Measurements from ENCODE around the gene SCMH1. TPM values are rescaled to one million over a fixed set of nuclear protein-coding genes. Genes with fewer than 3 reads are reported as not detected.

The SCMH1 gene
- total and polyA plus RNA-seq, 2 donors: 14.8 to 17.8 TPM

- Histone ChIP-seq H3K36me3 (ENCODE audit: control insufficient read depth in 2 of 2, insufficient read depth in 2 of 2, low read length in 1 of 2) (peaks cover 36 to 67% of the 10 kb centered on the region in 2 donors), H3K9me3 (ENCODE audit: control insufficient read depth in 2 of 2, insufficient read depth in 1 of 2, low read length in 1 of 2) (no peaks in the 10 kb centered on the region), H3K4me3 (ENCODE audit: low read length in 2 of 2) (no peak overlapping the region), H3K27ac (ENCODE audit: low read depth in 1 of 2, low read length in 1 of 2) (no peak overlapping the region), H3K27me3 (ENCODE audit: control insufficient read depth in 2 of 2, insufficient read depth in 1 of 2, low read length in 1 of 2) (no peaks in the 10 kb centered on the region), H3K4me1 (ENCODE audit: control insufficient read depth in 2 of 2, insufficient read depth in 2 of 2, low read length in 2 of 2) (peaks cover 0 to 3% of the 10 kb centered on the region in 2 donors)
- no peak for DNase-seq (ENCODE audit: low read depth in 6 of 9, low spot score in 9 of 9)
- 91% methylated on average over 5 of the region's 5 CpGs for WGBS
Observed at GRCh38 chr1:41045740-41046139, 196.4 kb downstream of the SCMH1 start.

GRCh38 chr1:41044187-41044586, 197.9 kb downstream of the SCMH1 start:
- no peak overlapping the region for H3K27ac ChIP-seq (ENCODE audit: low read depth in 1 of 2, low read length in 1 of 2)
- H3K9me3 ChIP-seq (ENCODE audit: control insufficient read depth in 2 of 2, insufficient read depth in 1 of 2, low read length in 1 of 2): no peaks in the 10 kb centered on the region
- WGBS: 94% methylated on average over 2 of the region's 2 CpGs
- DNase-seq (ENCODE audit: low read depth in 6 of 9, low spot score in 9 of 9): no peak
- no peaks in the 10 kb centered on the region for H3K27me3 ChIP-seq (ENCODE audit: control insufficient read depth in 2 of 2, insufficient read depth in 1 of 2, low read length in 1 of 2)
- H3K36me3 ChIP-seq (ENCODE audit: control insufficient read depth in 2 of 2, insufficient read depth in 2 of 2, low read length in 1 of 2): peaks cover 40 to 74% of the 10 kb centered on the region in 2 donors
- H3K4me1 ChIP-seq (ENCODE audit: control insufficient read depth in 2 of 2, insufficient read depth in 2 of 2, low read length in 2 of 2): peaks cover 0 to 3% of the 10 kb centered on the region in 2 donors
- H3K4me3 ChIP-seq (ENCODE audit: low read length in 2 of 2): no peak overlapping the region

DNA sequence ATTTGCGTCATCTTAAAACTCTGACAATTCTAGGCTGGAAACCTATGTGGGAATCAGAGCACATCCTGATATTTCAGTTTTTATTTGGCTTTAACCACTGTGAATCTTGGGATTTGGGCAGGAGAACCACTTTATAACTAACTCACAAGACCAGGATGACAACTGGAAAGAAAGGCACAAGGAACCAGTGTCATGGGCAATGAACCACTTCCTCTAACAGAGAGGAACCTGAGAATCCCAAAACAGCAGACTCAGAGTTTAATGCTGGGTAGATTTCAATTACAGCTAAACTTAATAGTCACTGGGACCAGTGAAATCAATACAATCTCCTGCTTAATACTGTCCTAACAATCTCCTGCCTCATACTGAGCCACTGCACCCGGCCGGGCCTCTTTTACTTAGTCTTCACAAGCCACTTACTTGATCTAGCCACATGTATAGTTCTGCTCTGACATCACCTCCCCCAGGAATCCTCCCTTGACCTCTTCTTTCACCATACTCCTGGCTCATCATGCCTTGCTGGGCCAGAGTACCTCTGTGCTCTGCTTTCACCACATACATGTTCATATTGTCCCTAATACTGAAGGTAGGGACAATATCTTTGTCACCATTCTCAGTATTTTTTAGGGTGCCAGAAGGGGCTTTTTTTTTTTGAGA, 200.4 kb downstream of the SCMH1 start:
- H3K4me1 ChIP-seq (ENCODE audit: control insufficient read depth in 2 of 2, insufficient read depth in 2 of 2, low read length in 2 of 2): peaks cover 0 to 3% of the 10 kb centered on the region in 2 donors
- no peak overlapping the region for H3K27ac ChIP-seq (ENCODE audit: low read depth in 1 of 2, low read length in 1 of 2)
- no peaks in the 10 kb centered on the region for H3K27me3 ChIP-seq (ENCODE audit: control insufficient read depth in 2 of 2, insufficient read depth in 1 of 2, low read length in 1 of 2)
- 96% methylated on average over 3 of the region's 3 CpGs for WGBS
- no peaks in the 10 kb centered on the region for H3K9me3 ChIP-seq (ENCODE audit: control insufficient read depth in 2 of 2, insufficient read depth in 1 of 2, low read length in 1 of 2)
- no peak for DNase-seq (ENCODE audit: low read depth in 6 of 9, low spot score in 9 of 9)
- peaks cover 46 to 75% of the 10 kb centered on the region in 2 donors for H3K36me3 ChIP-seq (ENCODE audit: control insufficient read depth in 2 of 2, insufficient read depth in 2 of 2, low read length in 1 of 2)
- no peak overlapping the region for H3K4me3 ChIP-seq (ENCODE audit: low read length in 2 of 2)

DNA sequence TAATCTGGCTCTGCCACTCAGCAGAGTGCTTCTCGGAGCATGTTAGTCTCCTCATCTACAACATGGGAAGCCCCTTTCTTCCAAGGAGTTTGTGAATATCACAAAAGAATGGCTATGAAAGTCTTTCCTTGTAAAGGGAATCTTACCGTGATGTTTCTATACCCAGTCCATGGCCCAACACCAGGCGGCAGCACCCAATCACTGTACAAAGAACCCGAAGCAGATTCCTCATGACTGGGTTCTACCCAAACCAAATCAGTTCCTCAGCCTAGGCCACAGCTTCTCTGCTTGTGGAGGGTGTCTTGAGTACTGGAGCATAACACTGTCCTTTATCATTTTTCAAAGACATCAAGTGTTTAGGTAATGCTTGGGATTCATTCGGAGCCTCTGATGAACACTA, 204.0 kb downstream of the SCMH1 start:
- DNase-seq (ENCODE audit: low read depth in 6 of 9, low spot score in 9 of 9): no peak
- Histone ChIP-seq H3K27me3 (ENCODE audit: control insufficient read depth in 2 of 2, insufficient read depth in 1 of 2, low read length in 1 of 2) (no peaks in the 10 kb centered on the region), H3K27ac (ENCODE audit: low read depth in 1 of 2, low read length in 1 of 2) (no peak overlapping the region), H3K4me1 (ENCODE audit: control insufficient read depth in 2 of 2, insufficient read depth in 2 of 2, low read length in 2 of 2) (no peaks in the 10 kb centered on the region), H3K4me3 (ENCODE audit: low read length in 2 of 2) (no peak overlapping the region), H3K9me3 (ENCODE audit: control insufficient read depth in 2 of 2, insufficient read depth in 1 of 2, low read length in 1 of 2) (no peaks in the 10 kb centered on the region), H3K36me3 (ENCODE audit: control insufficient read depth in 2 of 2, insufficient read depth in 2 of 2, low read length in 1 of 2) (peaks cover 41 to 74% of the 10 kb centered on the region in 2 donors)
- WGBS: 98% methylated on average over 5 of the region's 5 CpGs

- 98% methylated on average over 3 of the region's 3 CpGs for WGBS
Observed at GRCh38 chr1:41037116-41037903, 204.8 kb downstream of the SCMH1 start.

DNA sequence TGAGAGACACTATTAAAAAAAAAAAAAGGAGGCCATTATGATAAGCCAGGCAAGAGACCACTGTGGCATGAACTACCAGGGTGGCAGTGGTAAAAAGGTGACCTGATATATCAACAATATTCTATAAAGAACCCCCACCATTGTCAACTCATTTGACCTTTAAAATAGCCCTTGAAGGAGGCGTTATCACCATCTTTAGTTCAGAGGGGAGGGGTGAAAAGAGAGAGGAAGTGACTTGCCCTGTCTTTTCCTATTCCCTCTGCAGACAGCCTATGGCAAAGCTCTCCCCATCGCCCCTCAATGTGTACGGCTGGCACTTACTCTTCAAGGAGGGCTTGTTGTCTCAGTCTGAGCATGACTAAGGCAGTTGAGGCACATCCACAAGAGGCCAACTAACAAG, 208.8 kb downstream of the SCMH1 start:
- no peak for DNase-seq (ENCODE audit: low read depth in 6 of 9, low spot score in 9 of 9)

More at GRCh38 chr1:41037116-41037903, 204.8 kb downstream of the SCMH1 start:
- Histone ChIP-seq H3K4me1 (ENCODE audit: control insufficient read depth in 2 of 2, insufficient read depth in 2 of 2, low read length in 2 of 2) (no peaks in the 10 kb centered on the region), H3K27ac (ENCODE audit: low read depth in 1 of 2, low read length in 1 of 2) (no peak overlapping the region), H3K36me3 (ENCODE audit: control insufficient read depth in 2 of 2, insufficient read depth in 2 of 2, low read length in 1 of 2) (peaks cover 46 to 74% of the 10 kb centered on the region in 2 donors), H3K27me3 (ENCODE audit: control insufficient read depth in 2 of 2, insufficient read depth in 1 of 2, low read length in 1 of 2) (no peaks in the 10 kb centered on the region), H3K4me3 (ENCODE audit: low read length in 2 of 2) (no peak overlapping the region), H3K9me3 (ENCODE audit: control insufficient read depth in 2 of 2, insufficient read depth in 1 of 2, low read length in 1 of 2) (no peaks in the 10 kb centered on the region)
- no peak for DNase-seq (ENCODE audit: low read depth in 6 of 9, low spot score in 9 of 9)

DNA sequence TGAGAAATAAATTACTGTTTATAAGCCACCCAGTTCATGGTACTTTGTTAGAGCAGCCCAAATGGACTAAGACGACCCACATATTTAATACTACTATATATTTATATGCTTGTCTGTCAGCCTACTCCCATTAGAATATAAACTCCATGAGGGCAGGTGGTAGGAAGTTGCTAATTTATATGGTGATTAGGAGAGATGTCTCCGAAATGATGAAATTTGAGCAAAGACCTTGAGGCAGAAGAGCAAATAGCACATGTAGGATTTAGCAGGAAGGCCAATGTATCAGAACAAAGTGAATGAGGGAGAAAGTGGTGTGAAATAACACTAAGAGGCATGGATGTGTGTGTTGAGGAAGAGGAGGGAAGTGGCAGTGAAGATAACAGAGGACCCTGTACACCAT, 210.0 kb downstream of the SCMH1 start:
- Histone ChIP-seq H3K27me3 (ENCODE audit: control insufficient read depth in 2 of 2, insufficient read depth in 1 of 2, low read length in 1 of 2) (no peaks in the 10 kb centered on the region), H3K4me1 (ENCODE audit: control insufficient read depth in 2 of 2, insufficient read depth in 2 of 2, low read length in 2 of 2) (no peaks in the 10 kb centered on the region), H3K4me3 (ENCODE audit: low read length in 2 of 2) (no peak overlapping the region), H3K9me3 (ENCODE audit: control insufficient read depth in 2 of 2, insufficient read depth in 1 of 2, low read length in 1 of 2) (no peaks in the 10 kb centered on the region), H3K27ac (ENCODE audit: low read depth in 1 of 2, low read length in 1 of 2) (no peak overlapping the region), H3K36me3 (ENCODE audit: control insufficient read depth in 2 of 2, insufficient read depth in 2 of 2, low read length in 1 of 2) (peaks cover 48 to 75% of the 10 kb centered on the region in 2 donors)
- no peak for DNase-seq (ENCODE audit: low read depth in 6 of 9, low spot score in 9 of 9)
- WGBS: 98% methylated on average over 2 of the region's 2 CpGs

More for the DNA sequence above, 208.8 kb downstream of the SCMH1 start:
- WGBS: 98% methylated on average over 3 of the region's 3 CpGs
- Histone ChIP-seq H3K27me3 (ENCODE audit: control insufficient read depth in 2 of 2, insufficient read depth in 1 of 2, low read length in 1 of 2) (no peaks in the 10 kb centered on the region), H3K4me1 (ENCODE audit: control insufficient read depth in 2 of 2, insufficient read depth in 2 of 2, low read length in 2 of 2) (no peaks in the 10 kb centered on the region), H3K4me3 (ENCODE audit: low read length in 2 of 2) (no peak overlapping the region), H3K9me3 (ENCODE audit: control insufficient read depth in 2 of 2, insufficient read depth in 1 of 2, low read length in 1 of 2) (no peaks in the 10 kb centered on the region), H3K36me3 (ENCODE audit: control insufficient read depth in 2 of 2, insufficient read depth in 2 of 2, low read length in 1 of 2) (peaks cover 47 to 75% of the 10 kb centered on the region in 2 donors), H3K27ac (ENCODE audit: low read depth in 1 of 2, low read length in 1 of 2) (no peak overlapping the region)

- H3K4me3 ChIP-seq (ENCODE audit: low read length in 2 of 2): no peak overlapping the region
- no peak for DNase-seq (ENCODE audit: low read depth in 6 of 9, low spot score in 9 of 9)
- H3K4me1 ChIP-seq (ENCODE audit: control insufficient read depth in 2 of 2, insufficient read depth in 2 of 2, low read length in 2 of 2): no peaks in the 10 kb centered on the region
- H3K9me3 ChIP-seq (ENCODE audit: control insufficient read depth in 2 of 2, insufficient read depth in 1 of 2, low read length in 1 of 2): no peaks in the 10 kb centered on the region
- H3K27ac ChIP-seq (ENCODE audit: low read depth in 1 of 2, low read length in 1 of 2): no peak overlapping the region
- H3K27me3 ChIP-seq (ENCODE audit: control insufficient read depth in 2 of 2, insufficient read depth in 1 of 2, low read length in 1 of 2): no peaks in the 10 kb centered on the region
- 98% methylated on average over 8 of the region's 8 CpGs for WGBS
- peaks cover 50 to 75% of the 10 kb centered on the region in 2 donors for H3K36me3 ChIP-seq (ENCODE audit: control insufficient read depth in 2 of 2, insufficient read depth in 2 of 2, low read length in 1 of 2)
Observed at GRCh38 chr1:41030872-41031616, 211.1 kb downstream of the SCMH1 start.

Measured in thymus (tissue), 11 donors.